Renal pelvis (tissue), 4 donors: ENCODE data around the gene METAP2. TPM values are rescaled to one million over a fixed set of nuclear protein-coding genes. Genes with fewer than 3 reads are reported as not detected.
A peak's percentile ranks its signal among the peaks of the same experiment; 100 is the strongest.
"Not testable (repeated sequence)": the region's sequence is repeated elsewhere in the genome, so short reads cannot be mapped to it uniquely, and the experiment has no call there.

Experiments used
- DNase-seq: peaks from one replicate; pipeline ENCODE4 v3.0.0-alpha.2; 2013
- polyA plus RNA-seq, 3 donors: library from polyadenylated mRNA; unstranded; fragments of 120-200 nt; gene quantifications; one replicate each; pipeline ENCODE4 v1.2.1, GENCODE V29; 2013; ENCODE audit not compliant: insufficient read length in 3 of 3

Gene METAP2
- polyA plus RNA-seq, 3 donors: 102 to 135 (median 123) TPM

GRCh38 chr12:95458761-95459160, 15.2 kb upstream of the METAP2 start:
- no peak for DNase-seq

DNA sequence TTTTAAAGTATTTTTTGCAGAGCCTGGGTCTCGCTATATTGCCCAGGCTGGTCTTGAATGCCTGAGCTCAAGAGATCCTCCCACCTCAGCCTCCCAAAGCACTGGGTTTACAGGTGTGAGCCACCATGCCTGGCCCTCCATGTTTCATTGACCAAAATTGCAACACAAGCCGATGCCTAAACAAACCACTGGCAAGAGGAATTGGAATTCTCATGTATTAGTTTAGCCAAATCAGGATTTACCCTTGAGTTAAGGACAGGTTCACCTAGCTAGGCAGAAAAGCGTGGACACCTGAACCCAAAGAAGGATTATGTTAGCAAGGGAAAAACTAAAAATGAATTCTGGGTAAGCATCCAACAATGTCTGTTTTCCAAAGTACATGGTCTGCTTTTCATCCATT, 14.6 kb upstream of the METAP2 start:
- DNase-seq: no peak

GRCh38 chr12:95460105-95460504, 13.8 kb upstream of the METAP2 start:
- DNase-seq: no peak

GRCh38 chr12:95460896-95461295, 13.1 kb upstream of the METAP2 start:
- no peak for DNase-seq

DNA sequence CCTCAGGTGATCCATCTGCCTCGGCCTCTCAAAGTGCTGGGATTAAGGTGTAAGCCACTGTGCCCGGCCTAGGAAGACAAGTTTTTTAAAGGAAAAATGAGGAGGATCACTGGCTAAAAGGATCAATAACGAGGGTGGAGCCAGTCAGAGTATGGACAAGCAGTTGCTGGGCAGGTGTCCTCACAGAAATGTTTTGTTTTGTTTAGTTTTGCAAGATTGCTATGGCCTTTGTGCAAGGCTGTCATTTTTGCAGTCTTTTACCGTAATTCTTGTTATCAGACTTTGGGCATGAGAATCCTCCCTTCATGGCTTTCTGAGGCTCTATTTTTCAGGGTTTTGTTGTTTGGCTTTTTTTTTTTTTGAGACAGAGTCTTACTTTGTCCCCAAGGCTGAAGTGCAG, 11.9 kb upstream of the METAP2 start:
- DNase-seq: no peak

DNA sequence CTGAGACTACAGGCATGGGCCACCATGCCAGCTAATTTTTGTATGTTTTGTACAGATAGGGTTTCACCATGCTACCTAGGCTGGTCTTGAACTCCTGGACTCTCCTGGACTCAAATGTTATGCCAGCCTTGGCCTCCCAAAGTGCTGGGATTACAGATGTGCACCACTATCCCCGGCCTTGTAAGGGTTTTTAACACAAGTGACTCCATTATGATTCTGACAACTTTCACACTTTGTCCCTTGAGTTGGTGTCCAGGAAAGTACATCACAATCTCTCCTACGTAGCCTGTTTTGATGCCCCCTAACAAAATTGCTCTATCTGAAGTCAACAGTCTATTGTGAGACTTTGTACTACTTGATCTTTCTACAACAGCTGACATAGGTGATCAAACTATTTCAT, 11.4 kb upstream of the METAP2 start:
- DNase-seq: no peak

DNA sequence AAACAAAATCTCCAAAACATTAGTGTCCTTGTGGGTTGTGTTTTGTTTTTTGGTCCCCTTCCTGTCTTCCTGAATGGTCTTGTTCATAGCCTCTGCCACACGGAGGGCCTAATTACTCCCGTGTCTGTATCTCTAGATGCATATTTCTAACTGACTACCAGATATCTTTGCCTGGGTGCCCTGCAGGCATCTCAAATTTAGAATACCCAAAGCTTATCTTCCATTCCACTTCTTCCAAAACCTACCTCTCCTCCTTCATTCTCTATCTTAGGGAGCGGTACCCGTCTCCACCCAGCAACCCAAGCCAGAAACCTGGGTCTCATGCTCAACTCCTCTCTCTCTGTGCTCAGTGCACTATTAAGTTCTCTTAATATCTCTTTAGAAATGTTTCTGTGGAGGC, 10.9 kb upstream of the METAP2 start:
- no peak for DNase-seq

DNA sequence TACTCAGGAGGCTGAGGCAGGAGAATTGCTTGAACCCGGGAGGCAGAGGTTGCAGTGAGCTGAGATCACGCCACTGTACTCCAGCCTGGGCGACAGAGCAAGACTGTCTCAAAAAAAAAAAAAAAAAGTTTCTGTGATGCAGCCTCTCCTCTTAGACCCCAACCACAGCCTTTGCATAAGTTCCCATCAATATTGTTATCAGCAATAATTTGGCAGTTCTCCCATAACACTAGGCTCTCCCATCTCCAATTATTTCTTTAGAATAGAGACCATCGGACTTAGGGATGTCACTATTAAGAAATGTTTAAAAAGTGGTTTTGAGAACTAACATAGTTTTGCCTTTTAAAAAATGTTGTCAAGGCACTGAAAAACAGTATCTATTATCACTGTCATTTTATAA, 10.2 kb upstream of the METAP2 start:
- DNase-seq: not testable (repeated sequence)

DNA sequence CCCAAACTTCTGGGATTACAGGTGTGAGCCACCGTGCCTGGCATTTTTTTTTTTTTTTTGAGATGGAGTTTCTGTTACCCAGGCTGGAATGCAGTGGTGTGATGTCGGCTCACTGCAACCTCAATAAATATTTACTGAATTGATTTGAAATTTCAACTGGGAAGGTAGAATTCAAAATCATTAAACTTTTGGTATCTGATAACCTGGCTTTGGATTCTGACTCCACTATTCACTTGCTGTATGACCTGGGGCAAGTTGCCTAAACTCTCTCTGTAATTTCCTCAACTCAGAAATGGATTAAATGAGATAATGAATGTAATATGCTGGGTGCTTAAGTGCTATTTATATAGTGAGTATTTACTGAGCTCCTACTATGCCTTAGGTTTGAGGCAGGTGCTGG, 8.7 kb upstream of the METAP2 start:
- DNase-seq: no peak

DNA sequence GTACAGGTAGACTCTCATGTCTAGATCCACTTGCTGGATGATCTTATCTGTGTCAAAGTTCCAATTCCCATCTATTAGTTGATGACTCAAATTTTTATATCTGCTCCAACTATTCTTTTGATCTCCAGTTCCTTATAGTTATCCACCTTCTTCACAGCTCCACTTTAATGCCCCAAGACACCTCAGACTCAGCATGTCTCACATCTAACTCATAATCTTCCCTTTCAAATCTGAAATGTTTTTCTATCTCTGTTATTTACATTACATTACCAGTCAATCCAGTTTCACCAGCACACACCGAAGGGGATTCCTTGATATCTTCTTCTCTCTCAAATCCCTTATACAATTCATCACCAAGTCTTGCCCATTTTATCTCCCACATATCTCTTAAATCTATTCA, 3.7 kb upstream of the METAP2 start:
- no peak for DNase-seq

GRCh38 chr12:95473231-95473883, 595 bp upstream of the METAP2 start:
- DNase-seq: peak; percentile 61

DNA sequence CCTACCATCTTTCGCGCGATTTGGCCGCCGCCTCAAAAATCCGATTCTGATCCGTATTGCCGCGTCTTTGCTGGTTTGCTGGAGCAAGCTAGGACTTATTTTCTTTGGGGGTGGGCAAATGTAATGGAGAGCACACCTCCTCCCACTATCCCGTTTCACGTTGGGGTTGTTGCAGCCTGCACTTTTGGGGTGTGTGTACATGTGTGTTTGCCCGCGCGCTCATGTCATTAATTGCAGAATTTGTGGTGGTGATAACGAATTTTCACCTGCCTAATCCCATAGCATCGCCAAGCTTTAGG, 657 bp downstream of the METAP2 start:
- DNase-seq: no peak

DNA sequence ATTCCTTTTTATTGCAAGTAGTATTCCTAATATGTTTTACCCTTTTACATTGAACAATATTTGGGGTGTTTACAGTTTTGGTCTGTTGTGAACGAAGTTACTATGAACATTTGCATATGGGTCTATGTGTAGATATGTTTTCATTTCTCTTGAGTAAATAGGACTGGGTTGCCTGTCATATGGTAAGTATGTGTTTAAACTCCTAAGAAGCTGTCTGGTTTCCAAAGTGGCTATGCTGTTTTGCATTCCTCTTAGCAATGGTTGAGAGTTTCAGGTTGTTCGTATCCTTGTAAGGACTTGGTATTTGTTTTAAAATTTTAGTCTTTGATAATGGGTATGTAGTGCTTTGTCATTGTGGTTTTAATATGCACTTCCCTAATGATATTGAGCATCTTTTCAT, 6.3 kb downstream of the METAP2 start:
- DNase-seq: no peak

GRCh38 chr12:95481072-95481471, 7.1 kb downstream of the METAP2 start:
- DNase-seq: no peak

DNA sequence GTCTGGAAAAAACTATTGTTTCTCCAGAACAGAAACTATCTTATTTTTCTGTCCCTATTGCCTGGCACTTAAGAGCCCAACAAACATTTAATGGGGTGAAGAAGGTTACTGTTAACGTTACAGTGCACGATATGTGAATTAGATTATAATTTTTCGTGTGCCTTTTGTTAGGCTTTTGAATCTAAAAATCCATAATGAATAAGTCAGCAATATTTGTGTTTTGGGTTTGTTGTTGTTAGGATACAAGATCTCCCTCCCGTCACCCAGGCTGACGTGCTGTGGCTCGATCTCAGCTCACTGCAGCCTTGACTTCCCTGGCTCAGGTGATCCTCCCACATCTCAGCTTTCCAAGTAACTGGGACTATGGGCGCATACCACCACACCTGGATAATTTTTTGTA, 7.9 kb downstream of the METAP2 start:
- no peak for DNase-seq

- DNase-seq: not testable (repeated sequence)
These were observed 8.6 kb downstream of the METAP2 start for GRCh38 chr12:95482564-95482963.

- DNase-seq: no peak
These were observed 10.6 kb downstream of the METAP2 start for GRCh38 chr12:95484524-95484923.

GRCh38 chr12:95487024-95487423, 13.1 kb downstream of the METAP2 start:
- DNase-seq: no peak

GRCh38 chr12:95492462-95492861, 18.5 kb downstream of the METAP2 start:
- no peak for DNase-seq

DNA sequence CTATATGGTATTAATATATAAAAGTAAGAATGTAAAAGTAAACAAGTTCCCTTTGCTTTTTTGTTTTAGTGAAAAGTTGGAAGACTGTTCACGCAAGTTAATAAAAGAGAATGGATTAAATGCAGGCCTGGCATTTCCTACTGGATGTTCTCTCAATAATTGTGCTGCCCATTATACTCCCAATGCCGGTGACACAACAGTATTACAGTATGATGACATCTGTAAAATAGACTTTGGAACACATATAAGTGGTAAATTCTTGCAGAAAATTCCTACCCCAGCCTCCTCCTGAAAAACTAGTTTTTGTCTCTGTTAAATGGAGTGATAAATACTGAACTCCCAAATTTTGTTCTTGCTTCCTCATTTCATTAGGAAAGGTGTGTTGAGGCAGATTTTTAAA, 20.9 kb downstream of the METAP2 start:
- no peak for DNase-seq

GRCh38 chr12:95495433-95495832, 21.5 kb downstream of the METAP2 start:
- DNase-seq: no peak

- DNase-seq: no peak
These were observed 23.1 kb downstream of the METAP2 start for GRCh38 chr12:95497031-95497430.

DNA sequence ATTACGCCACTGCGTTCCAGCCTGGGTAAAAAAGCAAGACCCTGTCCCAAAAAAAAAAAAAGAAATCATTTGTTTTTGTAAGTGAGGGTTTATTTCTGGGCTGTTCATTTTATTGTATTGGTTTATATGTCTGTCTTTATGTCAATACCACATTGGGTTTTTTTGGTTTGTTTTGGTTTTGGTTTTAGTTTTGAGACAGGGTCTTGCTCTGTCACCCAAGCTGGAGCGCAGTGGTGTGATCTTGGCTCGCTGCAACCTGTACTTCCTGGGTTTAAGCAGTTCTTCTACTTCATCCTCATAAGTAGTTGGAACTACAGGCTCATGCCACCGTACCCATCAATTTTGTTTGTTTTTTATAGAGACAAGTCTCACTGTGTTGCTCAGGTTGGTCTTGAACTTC, 25.0 kb downstream of the METAP2 start:
- no peak for DNase-seq

- no peak for DNase-seq
These were observed 25.8 kb downstream of the METAP2 start for GRCh38 chr12:95499772-95500171.

GRCh38 chr12:95504140-95504539, 30.2 kb downstream of the METAP2 start:
- no peak for DNase-seq
